ENCODE results near the gene CCDC85C. TPM values are rescaled to one million over a fixed set of nuclear protein-coding genes. Genes with fewer than 3 reads are reported as not detected.

Gene CCDC85C
- total RNA-seq, 6 donors from 2014 or later = 5.2 to 31.0 (median 20.4) TPM

DNA sequence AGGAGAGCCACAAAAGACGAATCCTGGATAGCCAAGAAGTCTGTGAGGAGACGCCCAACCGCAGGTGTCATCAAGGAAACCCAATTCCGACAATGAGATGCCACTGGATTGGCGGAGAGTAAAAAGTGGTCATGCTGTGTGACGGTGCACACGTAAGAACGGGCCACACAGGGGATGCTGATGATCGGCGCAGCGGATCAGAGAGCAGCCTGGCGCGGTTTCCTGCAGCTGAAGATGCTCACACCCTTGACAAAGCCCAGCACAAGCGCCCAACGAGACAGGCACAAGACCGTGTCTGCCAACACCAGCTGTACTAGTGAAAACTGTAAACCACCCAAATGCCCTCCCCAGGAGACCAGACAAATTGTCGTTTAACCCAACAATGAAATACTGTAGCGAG lies 55.8 kb downstream of the CCDC85C start:
- no peak for DNase-seq
- H3K36me3 ChIP-seq = no peaks in the 10 kb centered on the region
- peaks cover 0 to 14% (median 0%) of the 10 kb centered on the region in 4 donors for H3K4me1 ChIP-seq
- H3K9me3 ChIP-seq = no peaks in the 10 kb centered on the region
- 89 to 90% methylated on average over 18 of the region's 18 CpGs for WGBS, 2 donors
- H3K27me3 ChIP-seq = no peaks in the 10 kb centered on the region
- no peak for ATAC-seq (ENCODE audit: low FRiP score in 2 of 2)
- TF ChIP-seq EP300 (IDR thresholded peaks at IDR 0.05) (no peak), POLR2AphosphoS5 (IDR thresholded peaks at IDR 0.05) (no peak), POLR2A (IDR thresholded peaks at IDR 0.05) (no peak)
- TF ChIP-seq, protein P1, sequence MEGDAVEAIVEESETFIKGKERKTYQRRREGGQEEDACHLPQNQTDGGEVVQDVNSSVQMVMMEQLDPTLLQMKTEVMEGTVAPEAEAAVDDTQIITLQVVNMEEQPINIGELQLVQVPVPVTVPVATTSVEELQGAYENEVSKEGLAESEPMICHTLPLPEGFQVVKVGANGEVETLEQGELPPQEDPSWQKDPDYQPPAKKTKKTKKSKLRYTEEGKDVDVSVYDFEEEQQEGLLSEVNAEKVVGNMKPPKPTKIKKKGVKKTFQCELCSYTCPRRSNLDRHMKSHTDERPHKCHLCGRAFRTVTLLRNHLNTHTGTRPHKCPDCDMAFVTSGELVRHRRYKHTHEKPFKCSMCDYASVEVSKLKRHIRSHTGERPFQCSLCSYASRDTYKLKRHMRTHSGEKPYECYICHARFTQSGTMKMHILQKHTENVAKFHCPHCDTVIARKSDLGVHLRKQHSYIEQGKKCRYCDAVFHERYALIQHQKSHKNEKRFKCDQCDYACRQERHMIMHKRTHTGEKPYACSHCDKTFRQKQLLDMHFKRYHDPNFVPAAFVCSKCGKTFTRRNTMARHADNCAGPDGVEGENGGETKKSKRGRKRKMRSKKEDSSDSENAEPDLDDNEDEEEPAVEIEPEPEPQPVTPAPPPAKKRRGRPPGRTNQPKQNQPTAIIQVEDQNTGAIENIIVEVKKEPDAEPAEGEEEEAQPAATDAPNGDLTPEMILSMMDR (IDR thresholded peaks at IDR 0.05) = no peak
- no peak overlapping the region for H3K27ac ChIP-seq
- no peak overlapping the region for H3K4me3 ChIP-seq

- DNase-seq (no peak), ATAC-seq (ENCODE audit: low FRiP score in 2 of 2) (no peak)
- H3K27me3 ChIP-seq = no peaks in the 10 kb centered on the region
- H3K27ac ChIP-seq = no peak overlapping the region
- whole genome bisulfite sequencing, 2 donors = 83 to 84% methylated on average over 12 to 13 of the region's 13 CpGs
- no peaks in the 10 kb centered on the region for H3K9me3 ChIP-seq
- TF ChIP-seq POLR2AphosphoS5 (IDR thresholded peaks at IDR 0.05) (no peak), EP300 (IDR thresholded peaks at IDR 0.05) (no peak), POLR2A (IDR thresholded peaks at IDR 0.05) (no peak)
- TF ChIP-seq, protein P1 (IDR thresholded peaks at IDR 0.05) = no peak
- H3K4me1 ChIP-seq = peaks cover 2 to 9% (median 6%) of the 10 kb centered on the region in 4 donors
- no peak overlapping the region for H3K4me3 ChIP-seq
- no peaks in the 10 kb centered on the region for H3K36me3 ChIP-seq
Measured at GRCh38 chr14:99546234-99546879, 57.6 kb downstream of the CCDC85C start.

DNA sequence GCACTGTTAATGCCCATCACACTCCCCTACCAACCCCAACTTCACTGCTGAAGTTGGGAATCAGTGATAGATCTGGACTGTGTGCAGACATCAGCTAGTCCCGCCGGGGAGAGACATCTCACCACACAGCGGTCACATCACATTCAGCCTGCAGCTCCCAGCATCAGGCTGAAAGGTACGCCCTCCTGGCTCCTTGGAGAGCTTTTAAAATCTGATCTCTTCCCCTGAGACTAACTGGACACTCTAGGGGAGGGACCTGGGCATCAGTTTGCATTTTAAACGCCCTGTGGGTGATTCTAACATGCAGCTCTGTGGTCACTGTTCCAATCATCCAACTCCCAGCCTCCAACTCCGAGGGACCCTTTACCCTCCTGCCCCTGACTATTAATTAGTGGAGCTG lies 58.4 kb downstream of the CCDC85C start:
- H3K27ac ChIP-seq = no peak overlapping the region
- H3K4me1 ChIP-seq = peaks cover 4 to 17% (median 10%) of the 10 kb centered on the region in 4 donors
- H3K9me3 ChIP-seq = no peaks in the 10 kb centered on the region
- DNase-seq = no peak
- TF ChIP-seq POLR2AphosphoS5 (IDR thresholded peaks at IDR 0.05) (no peak), EP300 (IDR thresholded peaks at IDR 0.05) (no peak), POLR2A (IDR thresholded peaks at IDR 0.05) (no peak)
- TF ChIP-seq, protein P1 (IDR thresholded peaks at IDR 0.05) = no peak
- no peaks in the 10 kb centered on the region for H3K27me3 ChIP-seq
- 61 to 80% methylated on average over 3 to 6 of the region's 6 CpGs for WGBS, 2 donors
- H3K36me3 ChIP-seq = no peaks in the 10 kb centered on the region
- no peak overlapping the region for H3K4me3 ChIP-seq
- ATAC-seq (ENCODE audit: low FRiP score in 2 of 2) = no peak

- 81 to 84% methylated on average over 11 of the region's 11 CpGs for WGBS, 2 donors
Measured at GRCh38 chr14:99544991-99545390, 59.0 kb downstream of the CCDC85C start.

More at GRCh38 chr14:99544991-99545390, 59.0 kb downstream of the CCDC85C start:
- no peak for DNase-seq
- Histone ChIP-seq H3K4me3 (no peak overlapping the region), H3K4me1 (peaks cover 7 to 23% (median 14%) of the 10 kb centered on the region in 4 donors), H3K9me3 (no peaks in the 10 kb centered on the region), H3K36me3 (no peaks in the 10 kb centered on the region), H3K27ac (no peak overlapping the region), H3K27me3 (no peaks in the 10 kb centered on the region)
- no peak for TF ChIP-seq POLR2AphosphoS5 (IDR thresholded peaks at IDR 0.05)
- no peak for TF ChIP-seq POLR2A (IDR thresholded peaks at IDR 0.05)
- TF ChIP-seq EP300 (IDR thresholded peaks at IDR 0.05) = no peak
- TF ChIP-seq, protein P1 (IDR thresholded peaks at IDR 0.05) = no peak
- ATAC-seq (ENCODE audit: low FRiP score in 2 of 2) = no peak
